ENCODE measurements around the gene SERPINA4.

The SERPINA4 gene

GRCh38 chr14:94619297-94619696, 58.1 kb downstream of the SERPINA4 start:
- DNase-seq = no peak
